Measurements from ENCODE around the gene FNDC3B.

- TF ChIP-seq CTCF (IDR thresholded peaks at IDR 0.05) (no peak), EZH2 (IDR thresholded peaks at IDR 0.05; ENCODE audit: borderline replicate concordance, insufficient read depth, low read depth, low read length, poor library complexity, severe bottlenecking) (no peak)
Measured at GRCh38 chr3:172324611-172325203, 285.3 kb downstream of the FNDC3B start.

All from B cell (primary cell).